Measurements from ENCODE around the gene PRKAR2B. TPM values are rescaled to one million over a fixed set of nuclear protein-coding genes. Genes with fewer than 3 reads are reported as not detected.
A peak's percentile ranks its signal among the peaks of the same experiment; 100 is the strongest.
"Not testable (repeated sequence)": the region's sequence is repeated elsewhere in the genome, so short reads cannot be mapped to it uniquely, and the experiment has no call there.

Gene PRKAR2B
- total RNA-seq, 1 donor: 13.5 TPM

DNA sequence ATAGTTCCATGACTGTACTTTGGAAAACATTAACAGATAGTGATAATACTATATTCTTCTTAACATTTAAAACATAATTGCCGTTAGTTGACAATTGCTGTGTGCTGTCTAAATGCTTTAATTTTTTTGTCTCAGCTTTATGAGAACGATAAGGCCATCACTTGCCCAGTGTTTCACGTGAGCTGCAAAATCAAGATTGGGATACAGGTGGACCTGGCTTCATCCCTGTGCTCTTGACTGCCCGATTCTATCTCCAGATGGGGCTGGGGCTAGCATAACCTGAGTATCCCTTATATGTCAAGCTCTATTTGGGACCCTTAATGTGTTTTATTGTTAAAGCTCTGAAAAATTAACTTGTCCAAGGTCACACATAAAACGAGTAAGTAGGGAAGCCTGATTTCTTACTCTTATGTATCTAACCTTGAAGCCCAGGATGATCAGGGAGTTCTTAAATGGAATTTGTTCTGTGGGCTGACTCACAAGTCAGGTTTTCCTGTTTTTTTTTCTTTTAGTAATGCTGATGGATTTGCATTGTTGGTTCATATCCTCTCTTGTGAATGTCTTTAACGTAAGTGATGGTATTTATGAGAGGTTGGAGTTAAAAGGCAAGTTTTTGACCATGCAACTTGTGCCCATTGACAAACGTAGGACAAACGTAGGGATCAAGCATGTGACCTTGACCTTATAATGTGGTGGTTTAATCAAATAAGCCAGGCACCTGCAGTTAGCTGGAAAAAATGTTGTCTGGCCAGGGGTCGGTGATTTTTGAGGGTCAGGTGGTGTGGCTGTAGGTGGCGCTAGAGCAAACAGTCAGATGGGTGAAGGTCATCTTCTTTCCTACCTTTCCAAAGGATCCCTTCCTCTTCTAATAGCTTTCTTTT is 3.6 kb downstream of the PRKAR2B start:
- no peak for DNase-seq (ENCODE audit: low read depth in 2 of 3, low spot score in 2 of 3)

GRCh38 chr7:107048783-107049418 is 4.4 kb downstream of the PRKAR2B start:
- DNase-seq (ENCODE audit: low read depth in 2 of 3, low spot score in 2 of 3): no peak

DNA sequence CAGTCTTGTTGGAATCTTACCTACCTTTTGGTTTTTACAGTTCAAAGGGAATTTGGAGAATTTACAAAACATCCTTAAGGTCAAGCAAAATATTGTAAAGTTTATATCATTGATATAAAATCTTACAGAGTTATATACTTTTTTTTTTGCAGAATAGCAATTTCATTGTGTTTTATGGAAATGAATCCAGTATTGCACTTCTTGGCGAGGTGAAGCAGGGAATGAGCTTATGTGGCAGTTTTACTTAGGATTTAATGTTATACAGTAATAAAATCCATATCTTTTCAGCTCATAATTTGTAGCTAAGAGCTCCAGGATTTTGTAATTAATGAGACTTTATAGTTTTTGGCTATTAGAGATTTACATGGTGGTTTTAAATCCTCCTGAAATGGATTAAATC is 5.0 kb downstream of the PRKAR2B start:
- DNase-seq (ENCODE audit: low read depth in 2 of 3, low spot score in 2 of 3): no peak

GRCh38 chr7:107049971-107050532 is 5.5 kb downstream of the PRKAR2B start:
- DNase-seq (ENCODE audit: low read depth in 2 of 3, low spot score in 2 of 3): no peak

- DNase-seq (ENCODE audit: low read depth in 2 of 3, low spot score in 2 of 3): no peak
Observed at GRCh38 chr7:107051376-107051775, 6.9 kb downstream of the PRKAR2B start.

GRCh38 chr7:107054965-107055364 is 10.5 kb downstream of the PRKAR2B start:
- not testable (repeated sequence) for DNase-seq (ENCODE audit: low read depth in 2 of 3, low spot score in 2 of 3)

GRCh38 chr7:107056058-107056457 is 11.6 kb downstream of the PRKAR2B start:
- not testable (repeated sequence) for DNase-seq (ENCODE audit: low read depth in 2 of 3, low spot score in 2 of 3)

DNA sequence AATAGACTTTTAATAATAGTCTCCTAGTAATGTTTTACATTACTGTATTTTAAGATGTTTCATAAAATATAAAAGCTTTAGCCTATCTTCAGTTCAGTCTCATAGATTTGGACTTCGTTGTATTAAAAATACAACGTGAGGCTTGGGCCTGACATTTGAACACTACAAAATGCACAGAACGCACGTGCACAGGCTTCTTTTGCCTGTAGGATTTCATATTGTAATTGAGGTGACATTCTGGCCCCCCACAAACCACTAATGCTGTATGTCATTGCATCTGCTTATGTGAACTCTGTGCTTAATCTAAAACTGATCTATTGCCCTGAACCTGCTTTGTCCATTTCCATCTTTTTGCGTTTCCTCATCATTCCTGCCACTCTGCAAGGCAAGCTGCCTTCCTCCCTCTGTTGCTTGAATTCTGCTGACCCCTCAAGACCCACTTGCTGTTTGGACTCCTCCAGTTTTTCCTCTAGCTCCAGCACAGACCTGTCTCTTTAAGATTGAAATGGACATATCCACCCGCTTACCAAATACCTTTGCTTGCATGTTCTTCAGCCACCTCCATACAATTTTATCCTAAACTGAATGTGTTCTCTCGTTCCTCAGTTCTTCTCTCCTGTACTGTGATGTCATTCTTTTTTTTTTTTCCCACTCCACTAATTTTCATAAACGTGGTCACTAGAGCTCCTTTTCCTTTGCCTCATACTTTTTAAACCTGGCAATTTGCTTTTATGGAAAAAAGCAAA is 12.4 kb downstream of the PRKAR2B start:
- no peak for DNase-seq (ENCODE audit: low read depth in 2 of 3, low spot score in 2 of 3)

DNA sequence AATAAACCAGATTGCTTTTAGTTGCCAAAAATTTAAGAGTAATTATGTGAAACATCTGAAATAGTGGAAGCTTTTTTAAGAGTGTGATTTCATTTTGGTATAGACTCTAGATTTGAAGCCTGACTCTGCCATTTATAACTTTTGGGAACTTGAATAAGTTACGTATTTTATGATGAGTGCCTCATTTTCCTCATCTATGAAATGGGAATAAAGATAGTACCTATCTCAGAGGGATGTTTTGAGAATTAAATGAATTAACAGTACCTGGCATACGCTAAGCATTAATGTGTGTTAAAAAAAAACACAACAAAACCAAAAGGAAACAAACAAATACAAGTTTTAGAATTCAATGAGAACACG is 12.9 kb downstream of the PRKAR2B start:
- no peak for DNase-seq (ENCODE audit: low read depth in 2 of 3, low spot score in 2 of 3)

GRCh38 chr7:107059468-107059867 is 15.0 kb downstream of the PRKAR2B start:
- DNase-seq (ENCODE audit: low read depth in 2 of 3, low spot score in 2 of 3): no peak

DNA sequence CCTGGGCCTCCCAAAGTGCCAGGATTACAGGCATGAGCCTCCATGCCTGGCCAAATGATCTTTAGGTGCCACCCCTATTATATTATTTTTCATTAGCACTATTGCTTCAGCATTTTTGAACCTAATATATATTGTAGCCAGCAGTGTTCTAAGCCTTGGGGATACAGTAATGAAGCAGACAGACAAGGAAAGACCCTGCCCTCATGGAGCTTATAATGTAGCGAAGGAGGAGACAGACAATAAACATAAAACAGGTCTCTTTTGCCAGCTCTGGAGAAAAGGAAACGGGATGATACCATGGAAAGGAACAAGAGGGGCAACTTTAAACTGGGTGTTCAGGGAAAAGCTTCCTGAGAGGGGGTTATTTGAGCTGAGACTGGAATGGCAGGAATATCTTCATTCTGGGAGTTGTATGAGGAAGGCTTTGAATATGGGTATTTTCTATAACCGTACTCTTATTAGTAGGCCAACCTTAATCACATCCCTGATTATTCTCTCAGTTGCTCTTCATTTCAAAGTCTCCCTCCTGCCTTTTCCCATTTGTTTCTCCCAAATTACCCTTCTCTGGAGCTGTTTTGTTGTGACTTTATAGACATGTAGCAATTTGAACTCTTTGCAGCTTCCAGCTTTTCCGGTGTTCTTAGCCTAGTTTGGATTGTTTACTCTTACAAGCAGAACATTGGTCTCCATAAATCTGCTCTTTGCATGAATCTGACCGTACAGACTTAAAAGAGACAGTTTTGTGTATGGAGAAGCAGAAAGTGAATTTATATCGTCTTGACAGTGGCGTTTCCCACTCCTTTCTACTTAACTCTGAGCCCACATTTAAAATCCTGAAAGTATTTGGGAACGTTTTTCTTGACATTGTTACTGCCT is 19.0 kb downstream of the PRKAR2B start:
- no peak for DNase-seq (ENCODE audit: low read depth in 2 of 3, low spot score in 2 of 3)

DNA sequence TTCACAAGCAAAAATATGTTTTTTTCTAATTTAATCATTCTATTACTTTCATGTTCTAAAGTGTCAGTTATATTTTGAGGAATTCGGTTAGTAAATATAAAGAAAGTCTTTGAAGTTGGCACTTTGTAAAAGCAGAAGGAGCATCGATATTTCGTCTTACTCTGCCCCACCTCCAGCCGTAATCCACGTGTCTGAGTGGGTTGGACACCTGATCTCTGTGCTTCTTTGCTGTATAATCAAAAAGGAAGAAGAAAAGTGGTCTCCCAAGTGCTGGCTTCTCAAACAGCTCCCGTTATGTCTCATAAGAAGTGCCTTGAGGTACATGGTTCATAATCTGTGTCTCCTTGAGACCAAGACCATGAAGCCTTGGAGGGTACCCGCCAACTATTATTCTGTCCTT is 19.8 kb downstream of the PRKAR2B start:
- DNase-seq (ENCODE audit: low read depth in 2 of 3, low spot score in 2 of 3): no peak

DNA sequence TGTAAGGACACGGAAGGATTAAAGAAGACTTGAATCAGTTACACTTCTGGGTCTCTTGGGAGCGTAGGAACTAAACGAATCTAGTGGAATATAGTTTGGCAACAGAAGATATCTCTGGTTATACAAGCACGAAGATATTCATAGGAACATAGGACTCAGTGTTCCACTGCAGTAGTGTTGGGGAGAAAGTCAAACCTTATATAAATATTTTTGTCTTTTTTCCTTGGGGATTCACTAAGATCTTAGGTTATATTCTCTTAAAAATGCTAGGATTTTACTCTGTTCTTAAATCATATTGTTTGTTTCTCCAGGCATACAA is 21.4 kb downstream of the PRKAR2B start:
- DNase-seq (ENCODE audit: low read depth in 2 of 3, low spot score in 2 of 3): no peak

- no peak for DNase-seq (ENCODE audit: low read depth in 2 of 3, low spot score in 2 of 3)
Observed at GRCh38 chr7:107068156-107068555, 23.7 kb downstream of the PRKAR2B start.

DNA sequence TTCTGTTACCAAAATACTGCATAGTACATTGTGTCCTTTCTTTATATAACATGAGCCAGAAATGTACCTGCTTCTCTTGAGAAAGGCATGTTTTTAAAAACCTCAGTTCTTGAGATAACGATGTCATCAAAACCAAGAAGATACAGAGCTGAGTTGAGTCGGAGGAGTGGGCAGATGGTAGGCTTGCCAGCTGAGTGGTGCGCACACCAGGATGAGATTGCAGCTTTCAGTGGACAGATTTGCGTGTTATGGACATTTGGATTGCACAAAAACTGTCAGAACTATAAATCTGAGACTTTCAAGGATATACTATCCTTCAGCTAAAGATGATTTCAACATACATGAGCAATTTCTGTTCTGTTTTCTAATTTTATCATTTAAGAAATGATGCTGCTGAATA is 25.0 kb downstream of the PRKAR2B start:
- DNase-seq (ENCODE audit: low read depth in 2 of 3, low spot score in 2 of 3): no peak

GRCh38 chr7:107070710-107071109 is 26.2 kb downstream of the PRKAR2B start:
- DNase-seq (ENCODE audit: low read depth in 2 of 3, low spot score in 2 of 3): no peak

DNA sequence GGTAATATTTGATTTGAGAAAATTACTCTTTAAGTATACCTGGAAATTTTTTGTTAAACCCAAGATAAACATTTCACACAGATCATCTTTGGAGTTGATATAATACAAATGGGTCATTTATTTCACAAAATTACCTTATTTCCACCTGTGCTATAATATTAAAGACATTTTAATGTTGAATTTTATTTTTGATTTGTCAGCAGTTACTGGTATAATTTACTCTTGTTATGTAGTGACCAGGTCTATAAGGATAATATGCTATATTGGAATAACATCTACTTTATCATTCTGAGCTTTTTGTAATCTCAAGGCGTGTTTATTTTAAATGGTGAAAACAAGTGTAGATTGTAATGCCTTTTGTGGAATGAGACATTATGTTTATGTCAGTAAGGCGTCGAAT is 26.6 kb downstream of the PRKAR2B start:
- no peak for DNase-seq (ENCODE audit: low read depth in 2 of 3, low spot score in 2 of 3)

DNA sequence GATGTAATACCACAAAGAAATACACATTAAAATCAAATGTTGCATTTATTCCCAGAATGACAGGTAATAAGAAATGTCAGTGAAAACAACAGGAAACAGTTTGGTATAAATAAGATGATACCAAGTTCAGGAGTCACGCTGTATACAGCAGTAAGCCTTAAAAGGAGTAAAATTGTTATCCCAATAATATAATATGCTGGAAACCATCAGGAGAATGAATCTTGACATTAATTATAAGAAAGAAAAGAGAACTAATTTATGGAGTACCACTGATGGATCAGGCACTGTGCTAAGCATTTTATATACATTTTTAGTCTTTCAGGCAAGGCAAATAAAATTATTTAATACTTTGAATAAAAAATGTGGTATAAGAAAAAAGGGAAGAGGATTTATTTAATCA is 27.6 kb downstream of the PRKAR2B start:
- no peak for DNase-seq (ENCODE audit: low read depth in 2 of 3, low spot score in 2 of 3)

- DNase-seq (ENCODE audit: low read depth in 2 of 3, low spot score in 2 of 3): peak in 2 of 3 donors; percentile 28 to 50
Observed at GRCh38 chr7:107075863-107076574, 31.5 kb downstream of the PRKAR2B start.
